Naive thymus-derived CD8-positive, alpha-beta T cell (primary cell): ENCODE data around the gene DEFB131A. TPM values are rescaled to one million over a fixed set of nuclear protein-coding genes. Genes with fewer than 3 reads are reported as not detected.
A peak's percentile ranks its signal among the peaks of the same experiment; 100 is the strongest.
"Not testable (repeated sequence)": the region's sequence is repeated elsewhere in the genome, so short reads cannot be mapped to it uniquely, and the experiment has no call there.

Experiments used
- ATAC-seq, 2 donors: fragments of 150-1000 bp; cut with Tn5 transposase in 1 of 2; sonication (Bioruptor Pico), chemical (Tn5 transposase) in 1 of 2; 1 replicate in 1 of 2; 2 replicates in 1 of 2; pipeline ENCODE4 v1.10.0; 2021; ENCODE audit warnings: mild to moderate bottlenecking in 2 of 2, moderate library complexity in 2 of 2
- POLR2A ChIA-PET: fragments of 350-600 bp; sonication (Branson Sonifier 250); formaldehyde crosslinking; loops from one replicate; lab custom pipeline; 2021; ENCODE audit warnings: antibody characterized with exemption; lab: Charles Lee
- DNase-seq, 10 donors: peaks; one replicate each; pipeline versions ENCODE4 v3.0.0 to v3.0.0-alpha.2; 2020 to 2022
- H3K27ac Mint-ChIP-seq, 10 donors: one replicate each; pipeline ENCODE4 v1.8.0; 2020 to 2022; ENCODE audit warnings: mild to moderate bottlenecking in 10 of 10, mixed read lengths in 10 of 10, moderate library complexity in 4 of 10, inconsistent platforms in 1 of 10
- H3K27me3 Mint-ChIP-seq, 5 donors: one replicate each; pipeline ENCODE4 v1.8.0; 2021 to 2022; ENCODE audit warnings: mixed read lengths in 5 of 5
- H3K36me3 Mint-ChIP-seq, 3 donors: one replicate each; pipeline ENCODE4 v1.8.0; 2020 to 2022; ENCODE audit warnings: mixed read lengths in 3 of 3, mild to moderate bottlenecking in 2 of 3, inconsistent platforms in 1 of 3
- H3K4me1 Mint-ChIP-seq, 4 donors: one replicate each; pipeline ENCODE4 v1.8.0; 2021 to 2022; ENCODE audit warnings: mixed read lengths in 4 of 4
- H3K4me3 Mint-ChIP-seq, 10 donors: one replicate each; pipeline ENCODE4 v1.8.0; 2020 to 2022; ENCODE audit warnings: mild to moderate bottlenecking in 10 of 10, mixed read lengths in 10 of 10, moderate library complexity in 6 of 10, inconsistent platforms in 1 of 10
- H3K9me3 Mint-ChIP-seq, 9 donors: one replicate each; pipeline ENCODE4 v1.8.0; 2020 to 2022; ENCODE audit warnings: mixed read lengths in 9 of 9, mild to moderate bottlenecking in 3 of 9, inconsistent platforms in 1 of 9, moderate library complexity in 1 of 9
- polyA plus RNA-seq, 3 donors: library from polyadenylated mRNA; unstranded; fragments of 300-500 nt; fragmentation: Illumina TruSeq; gene quantifications; one replicate each; pipeline ENCODE4 v1.2.3, GENCODE V29; 2021
- total RNA-seq, 8 experiments: library from RNA in 2 of 8; stranded (reverse) in 2 of 8; gene quantifications; one replicate each; pipeline ENCODE4 v1.2.3 and lab custom pipeline; 2021 to 2026

DEFB131A gene
- total and polyA plus RNA-seq, 5 experiments from 2014 or later: not detected

DNA sequence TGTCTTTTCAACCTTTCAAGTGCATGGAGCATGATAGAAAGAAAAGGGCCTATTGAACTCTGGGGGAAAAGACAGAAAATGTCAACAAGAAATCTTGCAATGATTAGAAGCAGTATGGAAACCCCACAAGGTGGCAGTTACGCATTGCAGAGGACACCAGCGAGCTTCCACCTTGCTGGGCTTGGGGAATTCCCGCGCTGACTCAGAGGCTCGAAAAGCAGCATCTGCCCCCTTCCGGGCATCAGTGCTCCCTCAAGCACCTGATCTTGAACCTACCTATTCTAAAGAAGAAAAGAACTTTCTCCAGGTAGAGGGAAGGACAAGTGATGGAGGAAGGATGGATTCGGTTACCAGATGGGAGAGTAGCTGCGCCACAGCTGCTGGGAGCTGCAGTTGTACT, 35.3 kb downstream of the DEFB131A start:
- H3K4me3 Mint-ChIP-seq, ATAC-seq: not testable (repeated sequence)
- H3K27me3 Mint-ChIP-seq: peaks cover 0 to 16% (median 0%) of the 10 kb centered on the region in 5 donors

DNA sequence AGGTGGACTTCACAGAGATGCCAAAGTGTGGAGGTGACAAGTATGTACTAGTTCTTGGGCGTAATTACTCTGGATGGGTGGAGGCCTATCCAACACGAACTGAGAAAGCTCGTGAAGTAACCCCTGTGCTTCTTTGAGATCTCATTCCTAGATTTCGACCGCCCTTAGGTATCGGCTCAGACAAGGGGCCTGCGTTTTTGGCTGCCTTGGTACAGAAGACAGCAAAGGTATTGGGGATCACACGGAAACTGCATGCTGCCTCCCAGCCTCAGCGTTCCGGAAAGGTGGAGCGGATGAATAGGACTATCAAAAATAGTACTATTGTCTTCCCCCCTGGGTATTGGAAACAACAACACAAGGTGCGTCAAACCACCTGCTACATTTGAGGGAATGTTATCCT, 35.9 kb downstream of the DEFB131A start:
- H3K4me1 Mint-ChIP-seq, ATAC-seq, H3K27ac Mint-ChIP-seq, H3K4me3 Mint-ChIP-seq, H3K36me3 Mint-ChIP-seq, H3K9me3 Mint-ChIP-seq, POLR2A ChIA-PET, DNase-seq: not testable (repeated sequence)
- H3K27me3 Mint-ChIP-seq: peaks cover 0 to 16% (median 0%) of the 10 kb centered on the region in 5 donors

More for the DNA sequence above, 35.3 kb downstream of the DEFB131A start:
- POLR2A ChIA-PET, H3K9me3 Mint-ChIP-seq, H3K36me3 Mint-ChIP-seq, H3K27ac Mint-ChIP-seq, DNase-seq, H3K4me1 Mint-ChIP-seq: not testable (repeated sequence)

- H3K27ac Mint-ChIP-seq, POLR2A ChIA-PET, H3K4me3 Mint-ChIP-seq, ATAC-seq, H3K9me3 Mint-ChIP-seq, H3K36me3 Mint-ChIP-seq, DNase-seq, H3K4me1 Mint-ChIP-seq: not testable (repeated sequence)
- peaks cover 0 to 14% (median 11%) of the 10 kb centered on the region in 5 donors for H3K27me3 Mint-ChIP-seq
Measured at GRCh38 chr4:9482871-9483270, 38.7 kb downstream of the DEFB131A start.

GRCh38 chr4:9483682-9484081, 39.5 kb downstream of the DEFB131A start:
- ATAC-seq, H3K9me3 Mint-ChIP-seq, H3K4me1 Mint-ChIP-seq, POLR2A ChIA-PET, DNase-seq, H3K4me3 Mint-ChIP-seq, H3K36me3 Mint-ChIP-seq, H3K27ac Mint-ChIP-seq: not testable (repeated sequence)
- H3K27me3 Mint-ChIP-seq: peaks cover 0 to 14% (median 11%) of the 10 kb centered on the region in 5 donors

DNA sequence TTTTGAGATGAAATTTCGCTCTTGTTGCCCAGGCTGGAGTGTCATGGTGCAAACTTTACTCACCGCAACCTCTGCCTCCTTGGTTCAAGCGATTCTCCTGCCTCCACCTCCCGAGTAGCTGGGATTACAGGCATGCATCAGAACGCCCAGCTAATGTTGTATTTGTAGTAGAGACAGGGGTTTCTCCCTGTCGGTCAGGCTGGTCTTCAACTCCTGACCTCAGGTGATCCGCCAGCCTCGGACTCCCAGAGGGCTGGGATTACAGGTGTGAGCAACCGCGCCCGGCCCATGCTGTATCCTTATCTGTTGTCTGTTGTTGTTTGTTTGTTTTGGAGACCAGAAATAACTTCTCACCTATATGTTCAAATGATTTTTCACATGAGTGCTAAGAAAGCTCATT, 42.7 kb downstream of the DEFB131A start:
- H3K4me1 Mint-ChIP-seq, H3K4me3 Mint-ChIP-seq, DNase-seq, H3K36me3 Mint-ChIP-seq, H3K9me3 Mint-ChIP-seq, POLR2A ChIA-PET, H3K27ac Mint-ChIP-seq, ATAC-seq: not testable (repeated sequence)
- peaks cover 4 to 21% (median 11%) of the 10 kb centered on the region in 5 donors for H3K27me3 Mint-ChIP-seq

GRCh38 chr4:9488796-9489195, 44.6 kb downstream of the DEFB131A start:
- POLR2A ChIA-PET, H3K27ac Mint-ChIP-seq, H3K9me3 Mint-ChIP-seq, H3K36me3 Mint-ChIP-seq, H3K4me3 Mint-ChIP-seq, H3K4me1 Mint-ChIP-seq, ATAC-seq, DNase-seq: not testable (repeated sequence)
- peaks cover 4 to 21% (median 17%) of the 10 kb centered on the region in 5 donors for H3K27me3 Mint-ChIP-seq

- H3K9me3 Mint-ChIP-seq, DNase-seq, H3K27ac Mint-ChIP-seq, H3K36me3 Mint-ChIP-seq, ATAC-seq, H3K4me3 Mint-ChIP-seq, POLR2A ChIA-PET, H3K4me1 Mint-ChIP-seq: not testable (repeated sequence)
- peaks cover 4 to 25% (median 22%) of the 10 kb centered on the region in 5 donors for H3K27me3 Mint-ChIP-seq
Measured at GRCh38 chr4:9490496-9490895, 46.3 kb downstream of the DEFB131A start.

DNA sequence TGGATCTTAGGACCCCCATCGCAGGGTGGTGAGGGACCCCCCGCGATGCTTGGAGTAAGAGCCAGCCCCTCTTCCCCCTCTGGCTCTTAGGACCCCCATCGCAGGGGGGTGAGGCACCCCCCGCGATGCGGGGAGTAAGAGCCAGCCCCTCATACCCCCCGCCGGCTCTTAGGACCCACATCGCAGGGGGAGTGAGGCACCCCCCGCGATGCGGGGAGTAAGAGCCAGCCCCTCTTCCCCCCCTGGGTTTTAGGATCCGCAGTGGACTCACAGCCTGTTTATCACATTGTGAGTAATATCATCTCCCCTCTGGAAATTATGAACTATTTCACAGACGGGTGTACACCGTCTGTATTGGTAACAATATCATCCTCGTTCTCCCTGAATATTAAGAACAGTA, 46.8 kb downstream of the DEFB131A start:
- DNase-seq, H3K27ac Mint-ChIP-seq, H3K4me3 Mint-ChIP-seq, H3K36me3 Mint-ChIP-seq, H3K4me1 Mint-ChIP-seq, H3K9me3 Mint-ChIP-seq, POLR2A ChIA-PET, ATAC-seq: not testable (repeated sequence)
- H3K27me3 Mint-ChIP-seq: peaks cover 4 to 30% (median 23%) of the 10 kb centered on the region in 5 donors

- H3K9me3 Mint-ChIP-seq, DNase-seq, H3K4me1 Mint-ChIP-seq, ATAC-seq, H3K27ac Mint-ChIP-seq, H3K36me3 Mint-ChIP-seq, POLR2A ChIA-PET: not testable (repeated sequence)
- peak overlapping the region in 1 of 10 donors; percentile 14 for H3K4me3 Mint-ChIP-seq
- H3K27me3 Mint-ChIP-seq: peaks cover 4 to 37% (median 30%) of the 10 kb centered on the region in 5 donors
Measured at GRCh38 chr4:9493589-9493988, 49.4 kb downstream of the DEFB131A start.

DNA sequence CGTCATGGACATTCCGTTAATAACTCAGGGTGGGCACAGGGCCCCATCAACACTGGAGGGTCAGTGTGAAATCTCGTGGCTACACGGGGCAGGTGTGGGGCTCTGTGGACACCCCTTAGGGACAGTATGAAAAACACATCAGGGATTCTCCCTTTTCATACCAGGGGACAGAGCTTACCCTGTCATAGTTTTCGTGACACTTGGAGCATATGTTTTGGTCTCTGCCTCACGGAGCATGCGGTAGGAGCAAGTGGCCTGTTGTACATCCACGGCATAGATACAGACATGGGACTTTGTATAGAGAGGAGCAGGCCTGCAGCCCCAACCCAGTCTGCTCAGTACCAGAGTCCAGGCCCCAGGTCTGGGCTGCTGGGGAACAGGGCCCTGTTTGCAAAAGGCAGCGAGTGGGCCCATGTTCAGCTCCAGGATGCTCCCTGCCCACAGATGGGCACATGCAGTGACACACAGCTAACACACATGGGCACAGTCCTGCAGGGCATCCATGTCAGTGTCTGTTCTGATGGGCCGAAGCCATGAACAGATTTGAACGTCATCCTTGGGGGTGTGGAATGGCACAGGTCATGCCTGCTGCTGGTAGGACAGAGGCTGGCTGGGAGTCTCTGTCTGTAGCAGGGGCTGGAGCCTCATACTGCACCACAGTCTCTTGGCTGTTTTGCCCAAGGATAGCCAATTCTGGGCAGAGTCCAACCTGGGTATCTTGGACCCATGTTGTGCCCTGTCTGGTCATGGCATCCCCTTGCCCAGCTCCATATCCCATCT, 50.2 kb downstream of the DEFB131A start:
- POLR2A ChIA-PET, DNase-seq, H3K27ac Mint-ChIP-seq, H3K4me1 Mint-ChIP-seq, H3K36me3 Mint-ChIP-seq, H3K4me3 Mint-ChIP-seq, ATAC-seq, H3K9me3 Mint-ChIP-seq: not testable (repeated sequence)
- H3K27me3 Mint-ChIP-seq: peaks cover 7 to 41% (median 32%) of the 10 kb centered on the region in 5 donors

DNA sequence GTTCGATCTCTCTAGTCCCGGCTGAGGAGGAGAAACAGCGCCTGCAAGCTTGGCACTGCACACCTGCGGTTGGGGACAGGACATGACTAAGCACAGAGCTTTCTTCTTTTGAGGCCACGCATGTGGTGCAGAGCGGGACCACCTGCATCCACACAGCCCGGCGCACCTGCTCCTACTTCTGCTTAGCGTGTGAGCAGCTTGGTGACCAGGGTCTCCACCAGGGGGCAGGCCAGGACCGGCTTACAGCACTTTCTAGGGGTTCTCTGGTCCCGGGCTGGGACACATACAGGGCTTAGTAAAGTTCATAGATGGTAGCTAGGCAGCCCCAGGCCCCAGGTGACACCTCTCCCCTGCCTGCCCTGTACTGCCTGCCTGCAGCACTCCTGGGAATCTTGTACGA, 51.2 kb downstream of the DEFB131A start:
- DNase-seq: peak; percentile 12 to 75 (median 46)
- H3K4me3 Mint-ChIP-seq, H3K27ac Mint-ChIP-seq, ATAC-seq, POLR2A ChIA-PET, H3K4me1 Mint-ChIP-seq, H3K36me3 Mint-ChIP-seq, H3K9me3 Mint-ChIP-seq: not testable (repeated sequence)
- H3K27me3 Mint-ChIP-seq: peaks cover 6 to 47% (median 30%) of the 10 kb centered on the region in 5 donors

DNA sequence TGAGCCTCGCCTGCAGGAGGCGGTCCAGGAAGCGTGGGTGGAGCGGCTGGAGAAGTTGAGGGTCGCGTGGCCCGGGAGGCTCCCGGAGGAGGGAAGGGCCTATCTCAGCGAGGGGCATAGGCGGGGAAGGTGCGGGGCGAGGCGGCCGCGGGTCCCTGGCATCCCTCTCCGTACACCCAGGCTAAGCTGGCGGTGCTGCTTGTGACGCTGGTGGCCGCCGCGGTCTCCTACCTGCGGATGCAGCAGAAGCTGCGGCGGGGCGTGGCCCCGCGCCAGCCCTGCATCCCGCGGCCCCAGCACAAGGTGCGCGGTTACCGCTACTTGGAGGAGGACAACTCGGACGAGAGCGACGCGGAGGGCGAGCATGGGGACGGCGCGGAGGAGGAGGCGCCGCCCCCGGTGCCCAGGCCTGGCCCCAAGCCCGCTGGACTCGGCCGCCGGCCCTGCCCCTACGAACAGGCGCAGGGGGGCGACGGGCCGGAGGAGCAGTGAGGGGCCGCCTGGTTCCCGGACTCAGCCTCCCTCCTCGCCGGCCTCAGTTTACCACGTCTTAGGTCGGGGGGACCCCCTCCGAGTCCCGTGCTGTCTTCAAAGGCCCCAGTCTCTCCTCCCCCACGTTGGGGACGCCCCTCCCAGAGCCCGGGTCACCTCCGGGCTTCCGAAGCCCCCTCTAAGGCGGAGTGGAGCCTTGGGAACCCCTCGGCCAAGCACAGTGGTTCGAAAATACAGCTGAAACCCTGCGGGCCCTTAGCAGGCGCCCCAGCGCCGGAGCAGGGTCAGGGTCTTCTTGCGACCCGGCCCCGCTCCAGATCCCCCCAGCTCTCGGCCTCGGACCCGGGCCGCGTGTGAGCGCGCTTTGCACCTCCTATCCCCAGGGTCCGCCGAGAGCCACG, 53.6 kb downstream of the DEFB131A start:
- peak overlapping the region in 3 of 10 donors; percentile 22 to 56 (median 54) for H3K4me3 Mint-ChIP-seq
- DNase-seq, H3K9me3 Mint-ChIP-seq, POLR2A ChIA-PET, H3K27ac Mint-ChIP-seq, H3K4me1 Mint-ChIP-seq, ATAC-seq, H3K36me3 Mint-ChIP-seq: not testable (repeated sequence)
- peaks cover 2 to 38% (median 24%) of the 10 kb centered on the region in 5 donors for H3K27me3 Mint-ChIP-seq
